Spleen (tissue), 11 donors: Measurements from ENCODE around the gene FAM114A1. TPM values are rescaled to one million over a fixed set of nuclear protein-coding genes. Genes with fewer than 3 reads are reported as not detected.

Experiments
- DNase-seq: peaks from one replicate; pipeline ENCODE4 v3.0.0-alpha.2; 2020
- H3K27ac ChIP-seq, 8 donors: fragments of 200-600 bp; sonication (generic) in 7 of 8; 1 replicate in 4 of 8; 2 replicates in 4 of 8; pipeline versions ENCODE4 v1.5.0 to v1.8.0; 2016 to 2021; ENCODE audit warnings: inconsistent platforms in 4 of 8, mild to moderate bottlenecking in 4 of 8, moderate library complexity in 1 of 8
- H3K27me3 ChIP-seq, 7 donors: fragments of 200-600 bp; sonication (generic) in 6 of 7; replicated peaks in 1 of 7; 1 replicate in 4 of 7; 2 replicates in 3 of 7; pipeline versions ENCODE4 v1.5.0 to v1.8.0; 2016 to 2021; ENCODE audit warnings: inconsistent platforms in 3 of 7, mild to moderate bottlenecking in 1 of 7
- H3K36me3 ChIP-seq, 6 donors: fragments of 200-600 bp; sonication (generic) in 5 of 6; 1 replicate in 4 of 6; 2 replicates in 2 of 6; pipeline versions ENCODE4 v1.5.0 to v1.8.0; 2016 to 2021; ENCODE audit warnings: inconsistent platforms in 2 of 6
- H3K4me1 ChIP-seq, 6 donors: fragments of 200-600 bp; sonication (generic) in 5 of 6; 1 replicate in 3 of 6; 2 replicates in 3 of 6; pipeline versions ENCODE4 v1.5.0 to v1.8.0; 2016 to 2021; ENCODE audit warnings: inconsistent platforms in 3 of 6
- H3K4me3 ChIP-seq, 8 donors: fragments of 200-600 bp; sonication (generic) in 7 of 8; 1 replicate in 4 of 8; 2 replicates in 4 of 8; pipeline versions ENCODE4 v1.5.0 to v1.8.0; 2016 to 2021; ENCODE audit warnings: inconsistent platforms in 4 of 8, mild to moderate bottlenecking in 4 of 8, moderate library complexity in 2 of 8
- H3K9me3 ChIP-seq, 8 donors: fragments of 200-600 bp; sonication (generic) in 7 of 8; 1 replicate in 4 of 8; 2 replicates in 4 of 8; pipeline versions ENCODE4 v1.5.0 to v1.8.0; 2016 to 2021; ENCODE audit warnings: inconsistent platforms in 4 of 8
- POLR2A ChIP-seq, 3 donors: fragments of 450-650 bp; IDR thresholded peaks; one replicate each; pipeline ENCODE4 v1.5.1; 2017; ENCODE audit warnings: antibody characterized with exemption in 3 of 3, mild to moderate bottlenecking in 1 of 3
- POLR2AphosphoS5 ChIP-seq, 3 donors: sonication (generic); formaldehyde crosslinking; IDR thresholded peaks; one replicate each; pipeline ENCODE4 v1.5.1; 2017; ENCODE audit warnings: antibody characterized with exemption in 3 of 3
- whole genome bisulfite sequencing, 5 donors: extraction: QIAGEN DNeasy Blood & Tissue Kit in 3 of 5; methylation state at CpG; one replicate each; pipeline versions ENCODE4 v1.1.5 to v1.1.7; 2013 to 2018; 5-methylcytosine and 5-hydroxymethylcytosine counted together
- intact Hi-C: fragments of 100-400 bp; cut with DNase I; formaldehyde crosslinking; loops from one replicate; pipeline ENCODE4 v1.15.0; 2023; ENCODE audit warnings: low total_unique reads
- polyA plus RNA-seq, 3 donors: library from polyadenylated mRNA; stranded (reverse); fragments of 200-250 nt; gene quantifications; one replicate each; pipeline ENCODE4 v1.2.1, GENCODE V29; 2013
- total RNA-seq, 7 donors: library from RNA; depleted of rRNA in 3 of 7; stranded (reverse); fragments of >200 nt in 3 of 7; fragmentation: NEBNext Ultra II Directional in 4 of 7; extraction: Animal tissue kit (Norgen Biotek cat#: 25700) in 4 of 7; gene quantifications; one replicate each; pipeline versions ENCODE4 v1.1.0 to v1.2.1, GENCODE V29; 2016 to 2021
- TF ChIP-seq, protein P1 (sequence below), 11 experiments: fragments of 200-600 bp in 7 of 11; fragments of 450-650 bp in 4 of 11; sonication (generic) in 4 of 11; IDR thresholded peaks in 8 of 11; conservative IDR thresholded peaks in 3 of 11; 1 replicate in 7 of 11; 2 replicates in 4 of 11; pipeline versions ENCODE4 v1.4.0 to v1.8.0; 2016 to 2021; ENCODE audit warnings: antibody characterized with exemption in 11 of 11, inconsistent platforms in 4 of 11, mild to moderate bottlenecking in 1 of 11
- donor health status: healthy with polysubstance abuse.
- donor health status: DM: no; HTN: no; CAD: no; lungs with moderate emphysema.
- donor health status: DM: no; HTN: no; CAD: no.
- donor health status: Bipolar disorder and iron deficiency.
- donor health status: healthy.
- donor health status: DM: no; HTN: no; CAD: no.
- donor health status: DM: yes; HTN: yes; CAD: no.

The FAM114A1 gene
- total and polyA plus RNA-seq, 10 donors = 3.9 to 50.2 (median 24.1) TPM

DNA sequence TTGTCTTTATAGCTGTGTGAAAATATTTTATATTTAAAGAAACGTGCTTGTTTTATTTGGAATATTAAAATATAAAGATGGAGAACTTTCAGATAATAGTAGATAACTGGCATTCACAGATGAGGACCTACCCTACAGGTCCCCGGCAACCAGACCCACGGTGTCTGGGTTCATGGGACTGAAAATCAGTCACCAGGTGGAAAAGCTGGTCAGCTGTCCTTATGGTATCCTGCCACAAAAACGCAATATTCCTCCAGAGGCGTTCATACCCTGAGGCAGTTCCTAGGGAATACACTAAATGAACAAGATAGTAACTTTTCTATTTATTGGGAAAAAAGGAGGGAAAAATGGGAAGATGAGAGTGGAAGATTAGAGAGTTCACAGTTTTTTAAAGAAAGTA lies 12.1 kb upstream of the FAM114A1 start:
- intact Hi-C loops = loop anchor here (5.0 kb wide), 1 partner anchor 98 kb away; no protein-coding TSS in a partner anchor

DNA sequence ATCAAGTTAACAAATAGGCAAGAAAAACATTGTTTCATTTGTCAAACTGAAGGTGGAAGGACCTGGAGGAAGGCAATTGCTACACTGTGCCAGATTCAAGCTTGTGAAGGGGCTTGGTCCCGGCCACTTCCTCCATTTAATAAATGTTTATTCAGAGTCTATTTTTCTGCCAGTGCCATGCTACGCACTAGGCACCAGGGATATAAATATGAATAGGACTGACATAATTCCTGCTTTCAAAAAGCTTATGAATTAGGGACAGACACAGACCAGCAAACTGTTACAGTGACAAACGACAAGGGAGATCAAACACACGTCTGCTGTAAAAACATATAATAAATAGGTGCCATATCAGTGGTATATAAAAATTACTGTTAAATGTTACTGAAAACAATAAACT lies 11.6 kb upstream of the FAM114A1 start:
- WGBS, 5 donors = 10 to 22% (median 18%) methylated on average over 4 of the region's 4 CpGs
- intact Hi-C loops = loop anchor here (5.0 kb wide), 1 partner anchor 99 kb away; no protein-coding TSS in a partner anchor
- peaks cover 20 to 73% (median 44%) of the 10 kb centered on the region in 6 donors for H3K4me1 ChIP-seq
- no peak for DNase-seq
- peaks cover 0 to 7% (median 2%) of the 10 kb centered on the region in 8 donors for H3K9me3 ChIP-seq
- TF ChIP-seq POLR2AphosphoS5 (IDR thresholded peaks at IDR 0.05) = peak in 1 of 3 donors; percentile 64
- TF ChIP-seq, protein P1, sequence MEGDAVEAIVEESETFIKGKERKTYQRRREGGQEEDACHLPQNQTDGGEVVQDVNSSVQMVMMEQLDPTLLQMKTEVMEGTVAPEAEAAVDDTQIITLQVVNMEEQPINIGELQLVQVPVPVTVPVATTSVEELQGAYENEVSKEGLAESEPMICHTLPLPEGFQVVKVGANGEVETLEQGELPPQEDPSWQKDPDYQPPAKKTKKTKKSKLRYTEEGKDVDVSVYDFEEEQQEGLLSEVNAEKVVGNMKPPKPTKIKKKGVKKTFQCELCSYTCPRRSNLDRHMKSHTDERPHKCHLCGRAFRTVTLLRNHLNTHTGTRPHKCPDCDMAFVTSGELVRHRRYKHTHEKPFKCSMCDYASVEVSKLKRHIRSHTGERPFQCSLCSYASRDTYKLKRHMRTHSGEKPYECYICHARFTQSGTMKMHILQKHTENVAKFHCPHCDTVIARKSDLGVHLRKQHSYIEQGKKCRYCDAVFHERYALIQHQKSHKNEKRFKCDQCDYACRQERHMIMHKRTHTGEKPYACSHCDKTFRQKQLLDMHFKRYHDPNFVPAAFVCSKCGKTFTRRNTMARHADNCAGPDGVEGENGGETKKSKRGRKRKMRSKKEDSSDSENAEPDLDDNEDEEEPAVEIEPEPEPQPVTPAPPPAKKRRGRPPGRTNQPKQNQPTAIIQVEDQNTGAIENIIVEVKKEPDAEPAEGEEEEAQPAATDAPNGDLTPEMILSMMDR (IDR thresholded peaks at IDR 0.05 in 8 of 11, conservative IDR thresholded peaks at IDR 0.05 in 3 of 11) = no peak
- peak in 1 of 3 donors; percentile 33 for TF ChIP-seq POLR2A (IDR thresholded peaks at IDR 0.05)
- no peaks in the 10 kb centered on the region for H3K36me3 ChIP-seq
- H3K27me3 ChIP-seq = no peaks in the 10 kb centered on the region
- H3K4me3 ChIP-seq = peak overlapping the region; percentile 23 to 68 (median 36)
- peak overlapping the region; percentile 78 to 93 (median 91) for H3K27ac ChIP-seq

More for the DNA sequence above, 12.1 kb upstream of the FAM114A1 start:
- H3K27ac ChIP-seq = peak overlapping the region; percentile 78 to 93 (median 91)
- H3K36me3 ChIP-seq = no peaks in the 10 kb centered on the region
- 66 to 75% (median 71%) methylated on average over 5 of the region's 5 CpGs for WGBS, 5 donors
- H3K4me3 ChIP-seq = peak overlapping the region; percentile 23 to 68 (median 36)
- H3K4me1 ChIP-seq = peaks cover 20 to 67% (median 39%) of the 10 kb centered on the region in 6 donors
- peaks cover 0 to 7% (median 2%) of the 10 kb centered on the region in 8 donors for H3K9me3 ChIP-seq
- TF ChIP-seq POLR2A (IDR thresholded peaks at IDR 0.05) (no peak), POLR2AphosphoS5 (IDR thresholded peaks at IDR 0.05) (no peak)
- TF ChIP-seq, protein P1 (IDR thresholded peaks at IDR 0.05 in 8 of 11, conservative IDR thresholded peaks at IDR 0.05 in 3 of 11) = no peak
- DNase-seq = no peak
- no peaks in the 10 kb centered on the region for H3K27me3 ChIP-seq

DNA sequence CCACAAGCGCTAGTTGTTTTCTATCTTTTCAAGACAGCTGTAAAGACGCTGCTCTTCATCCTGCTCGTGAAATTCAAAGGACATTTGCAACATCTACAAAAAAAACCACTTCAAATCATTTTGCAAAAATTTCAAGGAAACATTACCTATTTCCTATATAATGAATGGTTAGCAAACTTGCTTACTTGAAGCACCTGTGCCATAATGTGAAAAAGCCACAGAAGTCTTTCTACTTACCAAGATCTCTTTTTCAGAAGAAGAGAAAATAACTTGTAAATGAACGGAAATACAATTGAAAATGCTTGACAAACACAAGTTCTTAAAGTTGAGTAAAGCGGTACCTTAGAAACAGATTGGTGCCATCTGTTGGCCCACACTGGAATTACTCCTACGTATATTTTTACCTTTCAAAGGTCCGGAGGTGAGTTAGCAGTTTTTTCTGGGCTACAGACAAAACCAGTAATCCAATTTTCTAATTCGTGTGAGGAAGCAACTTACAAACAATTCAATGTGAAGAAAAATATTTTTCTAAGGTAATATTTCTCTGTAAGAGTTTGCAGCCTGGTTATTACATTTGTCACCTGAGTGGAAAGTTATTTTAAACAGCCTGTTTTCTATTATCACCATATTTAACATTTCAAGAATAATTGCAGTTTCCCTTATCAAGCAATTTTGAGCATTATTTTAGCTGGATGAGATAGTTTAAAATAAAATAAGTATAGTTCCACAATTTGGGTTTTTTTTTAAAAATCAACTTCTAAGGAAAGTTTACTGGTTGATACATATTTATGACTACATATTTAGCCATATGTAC lies 10.9 kb upstream of the FAM114A1 start, which contains the start of gene TLR6:
TLR6 (minus strand) TSS at position 294 of the 814 bp plus-strand sequence. CDS start 27,344 bp downstream, outside the sequence.
- H3K4me1 ChIP-seq = peaks cover 20 to 76% (median 44%) of the 10 kb centered on the region in 6 donors
- no peaks in the 10 kb centered on the region for H3K36me3 ChIP-seq
- WGBS, 5 donors = 1 to 13% (median 9%) methylated on average over 8 of the region's 8 CpGs
- intact Hi-C loops = loop anchor here (5.0 kb wide), 1 partner anchor 99 kb away; no protein-coding TSS in a partner anchor
- H3K27ac ChIP-seq = peak within 1 kb of the TSS; percentile 78 to 93 (median 91)
- TF ChIP-seq, protein P1 (IDR thresholded peaks at IDR 0.05 in 8 of 11, conservative IDR thresholded peaks at IDR 0.05 in 3 of 11) = peak; percentile 62 to 91 (median 82)
- no peak for TF ChIP-seq POLR2A (IDR thresholded peaks at IDR 0.05)
- no peak for DNase-seq
- peaks cover 0 to 5% (median 1%) of the 10 kb centered on the region in 8 donors for H3K9me3 ChIP-seq
- no peaks in the 10 kb centered on the region for H3K27me3 ChIP-seq
- peak within 1 kb of the TSS; percentile 23 to 68 (median 36) for H3K4me3 ChIP-seq
